ENCODE results near the gene TUBB2A.
"Not testable (repeated sequence)": the region's sequence is repeated elsewhere in the genome, so short reads cannot be mapped to it uniquely, and the experiment has no call there.

Gene TUBB2A

GRCh38 chr6:3181105-3181504, 23.8 kb upstream of the TUBB2A start:
- no peak for DNase-seq (ENCODE audit: low read depth, low spot score)

DNA sequence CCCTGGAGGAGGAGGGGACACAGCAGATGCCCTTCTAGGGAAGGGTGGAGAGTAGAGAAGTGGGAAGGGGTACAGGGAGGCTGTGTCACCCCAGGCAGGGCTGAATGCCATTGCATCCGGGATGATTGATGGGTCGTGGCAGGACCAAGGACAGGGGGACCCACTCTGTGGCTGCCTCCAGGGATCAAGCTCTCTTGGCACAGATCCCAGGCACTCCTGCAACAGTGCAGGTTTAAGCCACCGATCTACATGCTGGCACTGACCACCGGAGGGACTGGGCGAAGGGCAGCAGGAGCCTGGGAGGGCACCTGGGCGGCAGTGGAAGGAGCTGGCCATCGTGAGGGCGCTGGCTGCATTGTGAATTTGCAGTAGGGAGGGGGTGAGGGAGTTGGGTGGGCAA, 22.6 kb upstream of the TUBB2A start:
- not testable (repeated sequence) for DNase-seq (ENCODE audit: low read depth, low spot score)

GRCh38 chr6:3178666-3179065, 21.3 kb upstream of the TUBB2A start:
- DNase-seq (ENCODE audit: low read depth, low spot score) = not testable (repeated sequence)

- no peak for DNase-seq (ENCODE audit: low read depth, low spot score)
Measured at GRCh38 chr6:3176562-3177355, 19.4 kb upstream of the TUBB2A start.

- DNase-seq (ENCODE audit: low read depth, low spot score) = no peak
Measured at GRCh38 chr6:3175715-3176402, 18.5 kb upstream of the TUBB2A start.

- DNase-seq (ENCODE audit: low read depth, low spot score) = not testable (repeated sequence)
Measured at GRCh38 chr6:3173636-3174089, 16.3 kb upstream of the TUBB2A start.

- not testable (repeated sequence) for DNase-seq (ENCODE audit: low read depth, low spot score)
Measured at GRCh38 chr6:3172789-3173188, 15.4 kb upstream of the TUBB2A start.

DNA sequence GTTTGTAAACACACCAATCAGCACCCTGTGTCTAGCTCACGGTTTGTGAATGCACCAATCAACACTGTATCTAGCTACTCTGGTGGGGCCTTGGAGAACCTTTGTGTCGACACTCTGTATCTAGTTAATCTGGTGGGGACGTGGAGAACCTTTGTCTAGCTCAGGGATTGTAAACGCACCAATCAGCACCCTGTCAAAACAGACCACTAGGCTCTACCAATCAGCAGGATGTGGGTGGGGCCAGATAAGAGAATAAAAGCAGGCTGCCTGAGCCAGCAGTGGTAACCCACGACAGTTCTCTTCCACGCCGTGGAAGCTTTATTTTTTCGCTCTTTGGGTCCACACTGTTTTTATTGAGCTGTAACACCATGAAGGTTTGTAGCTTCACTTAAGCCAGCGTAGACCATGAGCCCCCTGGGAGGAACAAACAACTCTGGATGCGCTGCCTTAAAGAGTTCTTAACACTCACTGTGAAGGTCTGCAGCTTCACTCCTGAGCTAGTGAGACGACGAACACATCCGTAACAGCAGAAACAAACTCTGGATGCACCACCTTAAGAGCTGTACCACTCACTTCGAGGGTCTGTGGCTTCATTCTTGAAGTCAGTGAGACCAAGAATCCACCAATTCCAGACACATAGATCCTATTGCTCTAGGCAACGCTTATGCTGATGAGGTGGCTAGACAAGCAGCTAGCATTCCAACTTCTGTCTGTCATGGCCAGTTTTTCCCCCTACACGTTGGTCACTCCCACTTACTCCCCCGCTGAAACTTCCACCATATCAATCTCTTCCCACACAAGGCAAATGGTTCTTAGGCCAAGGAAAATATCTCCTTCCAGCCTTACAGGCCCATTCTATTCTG, 14.2 kb upstream of the TUBB2A start:
- not testable (repeated sequence) for DNase-seq (ENCODE audit: low read depth, low spot score)

GRCh38 chr6:3170676-3171075, 13.3 kb upstream of the TUBB2A start:
- not testable (repeated sequence) for DNase-seq (ENCODE audit: low read depth, low spot score)

GRCh38 chr6:3168046-3168445, 10.7 kb upstream of the TUBB2A start:
- not testable (repeated sequence) for DNase-seq (ENCODE audit: low read depth, low spot score)

- DNase-seq (ENCODE audit: low read depth, low spot score) = not testable (repeated sequence)
Measured at GRCh38 chr6:3166535-3167225, 9.3 kb upstream of the TUBB2A start.

- DNase-seq (ENCODE audit: low read depth, low spot score) = no peak
Measured at GRCh38 chr6:3165631-3166534, 8.5 kb upstream of the TUBB2A start.

- no peak for DNase-seq (ENCODE audit: low read depth, low spot score)
Measured at GRCh38 chr6:3164388-3164787, 7.0 kb upstream of the TUBB2A start.

GRCh38 chr6:3163248-3163594, 5.9 kb upstream of the TUBB2A start:
- no peak for DNase-seq (ENCODE audit: low read depth, low spot score)

DNA sequence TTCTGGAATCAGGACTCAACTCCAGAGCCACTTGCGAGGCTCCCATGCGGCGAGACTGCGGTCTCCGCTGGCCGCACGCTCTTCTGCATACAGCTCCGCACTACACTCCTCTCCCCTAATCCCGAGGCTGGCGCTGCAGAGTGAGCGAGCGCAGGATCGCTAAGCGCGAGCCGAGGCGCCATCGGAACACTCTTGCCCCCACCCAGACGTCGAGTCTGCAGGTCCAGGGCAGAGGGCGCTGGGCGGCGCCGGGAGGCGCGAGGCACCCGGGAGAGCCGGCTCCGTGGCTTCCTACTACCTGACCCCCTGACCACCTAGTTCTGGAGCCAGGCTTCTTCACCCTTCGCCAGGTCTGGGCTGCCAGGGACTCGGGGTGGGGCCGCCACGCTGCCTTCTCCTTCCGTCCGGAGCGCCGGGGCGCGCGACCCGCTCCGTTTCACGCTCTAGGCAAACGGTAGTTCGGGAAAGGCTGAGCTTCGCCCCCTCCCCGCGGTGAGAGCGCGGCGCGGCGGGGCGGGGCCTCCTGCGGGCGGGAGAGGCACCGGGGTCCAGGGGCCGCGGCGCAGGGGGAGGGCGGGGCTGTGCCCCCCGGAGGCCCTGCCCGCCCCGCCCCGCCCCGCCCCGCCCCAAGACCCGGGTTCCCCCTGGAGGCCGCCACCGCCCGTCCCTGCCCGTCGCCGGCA, 5.4 kb upstream of the TUBB2A start:
- no peak for DNase-seq (ENCODE audit: low read depth, low spot score)

- DNase-seq (ENCODE audit: low read depth, low spot score) = no peak
Measured at GRCh38 chr6:3162067-3162497, 4.7 kb upstream of the TUBB2A start.

DNA sequence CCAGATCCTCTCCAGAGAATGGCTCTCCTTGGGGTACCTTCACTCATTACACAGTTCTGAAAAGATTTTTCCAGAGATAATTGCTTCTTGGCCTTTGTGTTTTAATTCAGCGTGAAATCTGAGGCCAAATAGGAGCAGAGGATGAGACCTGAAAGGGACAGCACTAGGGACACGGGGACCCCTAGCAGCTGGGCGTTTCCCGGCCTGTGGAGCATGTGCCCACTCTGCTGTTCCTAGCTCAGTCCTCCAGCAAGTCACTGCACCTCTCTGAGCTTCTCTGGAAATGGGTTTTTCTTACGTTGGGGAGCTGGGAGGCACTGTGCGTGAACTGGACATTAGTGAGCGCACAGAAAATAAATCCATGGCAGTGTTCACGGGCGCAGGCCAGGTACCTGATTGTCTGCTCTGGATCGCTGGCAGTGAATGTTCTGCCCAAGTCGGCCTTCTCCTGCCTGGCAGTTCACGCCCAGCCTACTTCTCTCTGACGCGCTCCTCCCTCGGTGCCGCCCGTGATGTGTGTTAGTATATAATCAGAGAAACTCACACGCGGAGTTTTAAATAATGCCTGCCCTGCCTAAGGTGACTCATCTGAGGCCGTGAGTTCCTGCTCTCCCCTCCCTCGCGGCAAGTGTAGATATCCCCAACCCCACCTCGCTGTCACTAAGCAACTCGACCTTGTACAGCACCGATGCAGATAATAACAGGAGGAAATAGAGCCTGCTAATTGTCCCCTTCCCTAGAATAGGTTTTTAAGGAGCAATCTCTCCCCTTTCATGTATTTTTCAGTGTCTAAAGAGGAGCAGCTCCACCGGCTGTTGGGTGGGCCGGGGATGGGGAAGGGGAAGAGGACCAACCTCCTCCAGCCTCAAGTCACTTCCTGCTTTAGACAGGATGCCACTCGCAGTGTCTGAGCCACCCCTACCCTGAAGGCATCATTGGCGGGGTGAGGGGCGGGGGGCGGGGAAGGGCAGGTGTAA, 2.7 kb upstream of the TUBB2A start:
- no peak for DNase-seq (ENCODE audit: low read depth, low spot score)
